ENCODE measurements around the gene GPHN.
"Not testable (repeated sequence)": the region's sequence is repeated elsewhere in the genome, so short reads cannot be mapped to it uniquely, and the experiment has no call there.

The GPHN gene

DNA sequence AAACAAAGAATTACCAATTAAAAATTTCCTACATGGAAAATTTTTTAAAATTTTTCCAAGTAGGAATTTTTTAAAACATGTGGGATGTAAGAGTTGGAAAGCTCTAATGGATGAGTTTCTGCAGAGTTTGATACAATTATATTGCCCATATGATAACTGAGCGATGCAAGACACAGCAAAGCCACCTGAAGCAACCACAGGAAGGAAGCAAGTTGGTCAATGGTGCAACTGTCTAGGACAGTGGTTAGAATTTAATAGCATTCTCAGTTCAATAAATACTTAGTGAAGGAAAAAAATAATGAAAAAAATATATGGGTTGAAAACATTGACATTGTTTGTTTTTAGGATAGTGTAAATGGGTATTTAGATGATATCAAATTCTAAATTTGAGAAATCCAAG lies 502.7 kb downstream of the GPHN start:
- Mint-ChIP-seq H3K9me3 (no peaks in the 10 kb centered on the region), H3K4me3 (no peak overlapping the region), H3K27me3 (no peaks in the 10 kb centered on the region), H3K27ac (no peak overlapping the region), H3K4me1 (no peaks in the 10 kb centered on the region)
- DNase-seq = peak in 1 of 2 donors; percentile 13
- ATAC-seq = no peak

- Mint-ChIP-seq H3K4me3 (no peak overlapping the region), H3K4me1 (no peaks in the 10 kb centered on the region), H3K27me3 (no peaks in the 10 kb centered on the region), H3K27ac (no peak overlapping the region), H3K9me3 (no peaks in the 10 kb centered on the region)
- DNase-seq (no peak), ATAC-seq (no peak)
Measured at GRCh38 chr14:67016856-67017255, 508.9 kb downstream of the GPHN start.

GRCh38 chr14:67018720-67019119 lies 510.8 kb downstream of the GPHN start:
- no peak for DNase-seq
- H3K4me1 Mint-ChIP-seq = no peaks in the 10 kb centered on the region
- no peak overlapping the region for H3K27ac Mint-ChIP-seq
- no peak overlapping the region for H3K4me3 Mint-ChIP-seq
- no peaks in the 10 kb centered on the region for H3K27me3 Mint-ChIP-seq
- H3K9me3 Mint-ChIP-seq = no peaks in the 10 kb centered on the region
- ATAC-seq = no peak

DNA sequence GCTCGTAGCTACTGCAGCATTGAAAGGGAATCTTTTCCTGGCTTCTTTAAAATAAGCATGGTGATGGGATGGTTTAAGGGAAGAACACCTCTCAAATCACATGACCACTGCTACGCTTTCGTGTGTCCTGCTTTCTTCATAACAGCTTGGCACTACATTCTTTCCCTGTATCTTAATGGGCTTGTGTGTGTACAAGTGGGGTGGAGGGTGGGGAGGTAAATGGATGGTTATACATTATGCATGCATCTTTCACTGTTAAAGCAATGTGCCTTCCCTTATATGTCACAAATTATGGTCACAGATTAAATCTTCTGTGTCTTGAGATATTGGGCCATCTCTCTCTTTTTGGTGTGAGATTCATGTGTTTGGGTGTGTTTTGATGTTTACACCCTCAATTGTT lies 511.8 kb downstream of the GPHN start:
- no peak overlapping the region for H3K4me3 Mint-ChIP-seq
- no peak for DNase-seq
- no peaks in the 10 kb centered on the region for H3K4me1 Mint-ChIP-seq
- no peaks in the 10 kb centered on the region for H3K9me3 Mint-ChIP-seq
- no peak overlapping the region for H3K27ac Mint-ChIP-seq
- no peaks in the 10 kb centered on the region for H3K27me3 Mint-ChIP-seq
- ATAC-seq = no peak

DNA sequence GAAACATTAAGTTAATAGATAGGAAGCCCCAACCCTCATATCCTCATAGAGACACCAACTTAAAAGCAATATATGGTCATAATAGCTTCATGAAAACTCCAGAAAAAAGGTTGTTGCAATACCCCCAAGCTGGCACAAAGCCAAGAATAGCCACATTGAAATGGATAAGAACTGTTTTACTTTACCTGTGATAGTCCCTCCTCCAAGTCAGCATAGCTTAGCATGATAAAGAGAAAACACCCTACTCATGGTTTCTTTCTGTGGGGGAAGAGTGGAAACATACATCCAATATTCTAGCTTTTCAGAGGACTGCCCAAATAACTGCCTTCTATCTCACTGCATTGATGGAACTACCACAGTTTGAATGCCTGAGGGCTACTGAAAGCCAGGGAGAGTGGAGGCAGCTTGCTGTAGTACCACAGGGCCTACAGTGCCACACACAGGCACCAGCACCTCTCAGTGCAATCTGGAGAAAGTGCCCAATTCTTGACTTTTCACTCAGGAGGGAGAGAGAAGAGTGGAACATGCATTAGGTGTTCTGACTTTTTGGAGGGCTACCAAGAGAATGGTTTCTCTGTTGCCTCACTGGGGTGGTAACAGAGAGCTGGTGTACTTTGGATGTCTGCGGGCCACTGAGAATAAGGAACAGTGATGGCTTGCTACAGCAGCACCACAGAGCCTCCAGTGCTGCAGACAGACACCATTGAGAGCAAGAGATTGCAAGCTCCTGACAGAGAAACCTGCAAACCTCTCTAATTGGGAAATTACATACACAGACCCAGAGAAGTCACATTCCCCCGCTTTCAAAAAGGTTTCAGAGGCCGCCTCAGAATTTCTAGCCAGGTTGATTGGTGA lies 524.2 kb downstream of the GPHN start:
- H3K27ac Mint-ChIP-seq = peak overlapping the region in 1 of 2 donors; percentile 4
- H3K9me3 Mint-ChIP-seq = peaks cover 15 to 22% of the 10 kb centered on the region in 2 donors
- DNase-seq (no peak), ATAC-seq (no peak)
- H3K27me3 Mint-ChIP-seq = no peaks in the 10 kb centered on the region
- H3K4me3 Mint-ChIP-seq = no peak overlapping the region
- H3K4me1 Mint-ChIP-seq = no peaks in the 10 kb centered on the region

DNA sequence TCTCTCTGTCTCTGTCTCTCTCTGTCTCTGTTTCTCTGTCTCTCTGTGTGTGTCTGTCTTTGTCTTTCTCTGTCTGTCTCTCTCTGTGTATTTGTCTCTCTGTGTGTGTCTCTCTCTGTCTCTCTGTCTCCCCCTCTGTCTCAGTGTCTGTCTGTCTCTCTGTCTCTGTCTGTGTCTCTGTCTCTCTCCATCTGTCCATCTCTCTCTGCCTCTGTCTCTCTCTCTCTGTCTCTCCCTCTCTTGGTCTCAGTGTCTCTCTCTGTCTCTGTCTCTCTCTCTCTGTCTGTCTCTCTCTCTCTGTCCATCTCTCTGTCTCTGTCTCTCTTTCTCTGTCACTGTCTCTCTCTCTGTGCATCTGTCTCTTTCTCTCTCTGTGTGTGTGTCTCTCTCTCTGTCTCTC lies 537.5 kb downstream of the GPHN start:
- no peak for ATAC-seq
- no peak overlapping the region for H3K4me3 Mint-ChIP-seq

DNA sequence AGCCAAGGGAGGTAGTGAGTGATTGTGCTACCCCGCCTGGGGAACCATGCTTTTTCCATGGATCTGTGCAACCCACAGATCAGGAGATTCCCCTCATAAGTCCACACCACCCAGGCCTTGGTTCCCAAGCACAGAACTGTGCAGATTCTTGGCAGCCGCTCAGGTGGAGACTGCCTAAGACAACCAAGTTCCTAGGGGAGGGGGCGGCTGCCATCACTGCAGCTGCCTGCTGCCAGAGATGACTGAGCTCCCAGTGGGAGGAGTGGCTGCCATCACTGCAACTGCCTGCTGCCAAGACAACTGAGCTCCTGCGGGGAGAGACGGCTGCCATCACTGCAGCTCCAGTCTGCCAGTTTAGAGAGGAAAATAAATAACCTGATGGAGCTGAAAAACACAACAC lies 542.9 kb downstream of the GPHN start:
- H3K9me3 Mint-ChIP-seq = peaks cover 23 to 42% of the 10 kb centered on the region in 2 donors
- ATAC-seq (no peak), DNase-seq (no peak)
- H3K4me1 Mint-ChIP-seq = no peaks in the 10 kb centered on the region
- no peak overlapping the region for H3K4me3 Mint-ChIP-seq
- H3K27ac Mint-ChIP-seq = peak overlapping the region in 1 of 2 donors; percentile 86
- no peaks in the 10 kb centered on the region for H3K27me3 Mint-ChIP-seq

More for the DNA sequence above, 537.5 kb downstream of the GPHN start:
- DNase-seq = no peak
- Mint-ChIP-seq H3K27me3 (no peaks in the 10 kb centered on the region), H3K9me3 (peaks cover 2 to 3% of the 10 kb centered on the region in 2 donors), H3K27ac (peak overlapping the region in 1 of 2 donors; percentile 20), H3K4me1 (no peaks in the 10 kb centered on the region)

- H3K4me3 Mint-ChIP-seq = no peak overlapping the region
- DNase-seq (no peak), ATAC-seq (peak; percentile 35)
- H3K4me1 Mint-ChIP-seq = no peaks in the 10 kb centered on the region
- peaks cover 13 to 26% of the 10 kb centered on the region in 2 donors for H3K9me3 Mint-ChIP-seq
- H3K27me3 Mint-ChIP-seq = no peaks in the 10 kb centered on the region
- no peak overlapping the region for H3K27ac Mint-ChIP-seq
Measured at GRCh38 chr14:67056684-67057083, 548.7 kb downstream of the GPHN start.

GRCh38 chr14:67059596-67059995 lies 551.6 kb downstream of the GPHN start:
- DNase-seq = no peak
- no peak for ATAC-seq
- Mint-ChIP-seq H3K9me3 (peaks cover under 1 to 11% of the 10 kb centered on the region in 2 donors), H3K27me3 (no peaks in the 10 kb centered on the region), H3K27ac (no peak overlapping the region), H3K4me3 (no peak overlapping the region), H3K4me1 (no peaks in the 10 kb centered on the region)

DNA sequence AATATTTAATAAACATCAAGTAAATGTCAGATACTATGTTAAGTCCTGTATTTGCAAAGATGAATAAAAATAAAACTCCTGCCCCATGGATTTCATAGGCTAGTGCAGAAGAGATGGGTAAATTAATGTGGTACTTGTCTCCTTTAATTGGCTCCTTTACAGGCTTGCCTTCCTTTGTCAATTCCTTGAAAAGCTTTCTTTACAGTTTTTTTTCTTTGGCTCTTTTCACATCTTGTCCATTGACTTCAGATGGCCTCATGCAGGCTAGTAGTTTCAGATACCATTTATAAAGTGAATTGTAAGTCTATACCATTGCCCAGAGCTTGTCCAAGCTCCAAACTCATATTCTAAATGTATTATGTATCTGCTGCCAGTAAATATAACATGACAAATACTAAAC lies 552.6 kb downstream of the GPHN start:
- peaks cover 10 to 20% of the 10 kb centered on the region in 2 donors for H3K9me3 Mint-ChIP-seq
- H3K4me1 Mint-ChIP-seq = no peaks in the 10 kb centered on the region
- H3K4me3 Mint-ChIP-seq = no peak overlapping the region
- DNase-seq (no peak), ATAC-seq (no peak)
- H3K27me3 Mint-ChIP-seq = no peaks in the 10 kb centered on the region
- no peak overlapping the region for H3K27ac Mint-ChIP-seq

- H3K27ac Mint-ChIP-seq, ATAC-seq, DNase-seq, H3K4me3 Mint-ChIP-seq, H3K27me3 Mint-ChIP-seq: not testable (repeated sequence)
- peaks cover 11% of the 10 kb centered on the region for H3K4me1 Mint-ChIP-seq
- H3K9me3 Mint-ChIP-seq = peaks cover 19 to 34% of the 10 kb centered on the region in 2 donors
Measured at GRCh38 chr14:67067070-67067814, 559.3 kb downstream of the GPHN start.

DNA sequence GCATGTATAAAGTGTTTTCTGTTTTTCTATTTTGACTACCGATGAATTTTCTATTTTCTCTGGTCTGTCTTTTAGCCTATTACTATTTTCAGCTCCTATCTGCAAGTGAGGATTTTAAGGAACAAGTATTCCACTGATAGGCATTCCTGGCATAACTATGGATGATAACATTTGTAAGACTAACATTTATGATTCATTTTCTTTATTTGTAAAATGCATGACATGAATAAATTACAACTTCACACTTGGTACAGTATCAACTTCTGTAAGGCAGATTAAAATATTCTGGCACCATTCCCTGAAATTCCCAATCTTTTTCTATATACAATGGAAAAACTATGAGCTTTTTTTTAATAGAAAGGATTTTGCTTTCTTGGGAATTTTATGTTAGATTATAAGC lies 560.3 kb downstream of the GPHN start:
- ATAC-seq = no peak
- Mint-ChIP-seq H3K27me3 (no peaks in the 10 kb centered on the region), H3K27ac (no peak overlapping the region), H3K9me3 (peaks cover 19 to 32% of the 10 kb centered on the region in 2 donors), H3K4me1 (peaks cover 11% of the 10 kb centered on the region), H3K4me3 (no peak overlapping the region)
- no peak for DNase-seq

GRCh38 chr14:67071506-67071905 lies 563.6 kb downstream of the GPHN start:
- H3K4me3 Mint-ChIP-seq = no peak overlapping the region
- H3K27ac Mint-ChIP-seq = no peak overlapping the region
- H3K9me3 Mint-ChIP-seq = peaks cover 3 to 8% of the 10 kb centered on the region in 2 donors

DNA sequence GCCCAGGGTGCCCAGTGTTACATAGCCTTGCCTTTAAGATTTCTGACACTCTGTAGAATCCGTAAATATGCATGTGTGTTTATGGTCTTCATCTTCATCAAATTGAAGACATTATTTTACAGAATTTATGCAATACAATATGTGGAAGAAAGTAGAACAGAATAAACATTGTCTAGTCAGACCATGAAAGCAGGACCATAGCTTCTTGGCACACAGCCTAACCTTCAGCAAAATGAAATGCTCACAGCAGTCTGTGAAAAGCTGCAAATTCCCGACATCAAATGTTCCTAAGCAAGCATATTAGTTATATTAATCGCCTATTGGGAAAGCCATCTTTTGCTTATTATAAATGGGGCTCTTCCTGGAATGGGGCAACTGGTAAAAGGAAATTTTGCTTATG lies 570.0 kb downstream of the GPHN start:
- DNase-seq (no peak), ATAC-seq (no peak)
- Mint-ChIP-seq H3K27ac (no peak overlapping the region), H3K27me3 (no peaks in the 10 kb centered on the region), H3K4me3 (no peak overlapping the region), H3K9me3 (peaks cover 13 to 14% of the 10 kb centered on the region in 2 donors), H3K4me1 (no peaks in the 10 kb centered on the region)

More at GRCh38 chr14:67071506-67071905, 563.6 kb downstream of the GPHN start:
- ATAC-seq = no peak
- peaks cover 8% of the 10 kb centered on the region for H3K4me1 Mint-ChIP-seq
- H3K27me3 Mint-ChIP-seq = no peaks in the 10 kb centered on the region
- no peak for DNase-seq

- peaks cover 14 to 20% of the 10 kb centered on the region in 2 donors for H3K9me3 Mint-ChIP-seq
- DNase-seq (no peak), ATAC-seq (no peak)
- no peaks in the 10 kb centered on the region for H3K27me3 Mint-ChIP-seq
- H3K4me1 Mint-ChIP-seq = no peaks in the 10 kb centered on the region
- no peak overlapping the region for H3K27ac Mint-ChIP-seq
- H3K4me3 Mint-ChIP-seq = no peak overlapping the region
Measured at GRCh38 chr14:67079846-67080245, 571.9 kb downstream of the GPHN start.

- DNase-seq (no peak), ATAC-seq (no peak)
- Mint-ChIP-seq H3K4me1 (no peaks in the 10 kb centered on the region), H3K4me3 (no peak overlapping the region), H3K27me3 (no peaks in the 10 kb centered on the region), H3K9me3 (peaks cover 24 to 32% of the 10 kb centered on the region in 2 donors), H3K27ac (no peak overlapping the region)
Measured at GRCh38 chr14:67108230-67108629, 600.3 kb downstream of the GPHN start.

Measured in stimulated activated naive CD8-positive, alpha-beta T cell treated with anti-CD3 and anti-CD28 coated beads, Interleukin-15, amount 100 ng/mL, for 72 hours (primary cell).